HG03432 (cell line): Measurements from ENCODE around the gene GPSM1.

Experiments
- ATAC-seq: cut with Tn5 transposase; IDR thresholded peaks from one replicate; pipeline ENCODE4 v1.9.1; 2021; ENCODE audit warnings: mild to moderate bottlenecking, moderate library complexity; ENCODE audit not compliant: unreplicated experiment

Gene GPSM1

DNA sequence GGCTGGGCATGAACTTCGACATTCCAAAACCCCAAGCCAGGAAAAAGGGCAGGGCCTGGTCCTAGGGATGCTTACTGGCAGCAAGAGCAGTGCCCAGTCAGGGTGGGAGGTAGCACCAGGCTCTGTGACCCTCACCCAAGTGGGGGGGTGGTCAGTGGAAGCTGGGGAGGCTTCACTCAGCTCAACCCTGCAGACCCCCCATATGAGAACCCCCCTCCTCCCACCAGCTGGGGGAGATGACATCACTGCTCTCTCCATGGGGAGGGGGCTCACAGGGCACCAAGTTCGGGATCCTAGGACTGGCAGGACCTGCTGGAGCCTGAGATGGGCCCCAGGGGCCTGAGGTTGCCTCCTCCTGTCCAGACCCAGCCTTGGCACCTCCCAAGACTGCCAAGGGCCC is 31.5 kb downstream of the GPSM1 start:
- ATAC-seq, result no peak

DNA sequence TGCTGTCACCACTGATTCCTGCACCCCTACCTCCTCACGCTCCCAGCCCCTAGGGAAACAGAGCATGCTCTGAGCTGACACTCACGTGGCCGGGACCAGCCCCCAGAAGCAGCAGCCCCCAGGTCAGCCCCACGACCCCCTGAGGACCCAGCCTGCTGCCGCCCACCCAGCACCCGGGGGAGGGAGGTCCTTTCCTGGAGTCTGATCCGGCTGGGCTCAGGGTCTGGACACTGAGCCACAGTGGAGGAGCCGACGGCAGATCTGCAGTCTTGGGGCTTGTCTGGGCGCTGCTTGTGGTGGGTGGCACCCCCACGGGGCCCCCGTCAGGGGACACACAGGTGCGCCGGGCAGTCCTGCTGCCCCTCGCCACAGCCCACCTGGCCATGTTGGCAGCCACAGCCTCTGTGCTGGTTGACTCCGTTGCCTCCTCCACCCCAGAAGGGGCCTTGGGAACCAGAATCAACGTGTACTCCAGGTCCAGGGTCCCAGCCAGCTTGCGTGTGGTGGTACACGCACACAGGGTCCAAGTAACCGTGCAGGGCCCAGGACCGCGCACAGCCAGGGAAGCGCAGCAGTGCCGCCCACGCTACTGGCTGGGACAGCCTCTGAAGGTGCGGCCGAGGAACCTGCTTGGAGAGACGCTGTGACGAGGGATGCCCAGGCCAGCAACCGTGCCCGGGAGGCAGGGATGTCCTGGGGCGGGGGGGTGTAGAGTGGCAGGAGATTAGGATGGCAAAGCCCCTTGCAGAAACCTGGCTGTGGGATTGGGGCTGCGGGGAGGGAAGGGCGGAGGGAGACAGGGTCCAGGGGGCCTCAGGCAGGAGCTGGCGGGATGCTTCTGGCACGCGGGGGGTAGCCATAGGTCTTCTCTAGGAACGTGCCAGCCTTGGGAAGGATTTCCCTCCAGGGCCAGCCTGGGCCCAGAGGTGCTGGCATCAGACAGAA is 32.7 kb downstream of the GPSM1 start:
- no peak for ATAC-seq

DNA sequence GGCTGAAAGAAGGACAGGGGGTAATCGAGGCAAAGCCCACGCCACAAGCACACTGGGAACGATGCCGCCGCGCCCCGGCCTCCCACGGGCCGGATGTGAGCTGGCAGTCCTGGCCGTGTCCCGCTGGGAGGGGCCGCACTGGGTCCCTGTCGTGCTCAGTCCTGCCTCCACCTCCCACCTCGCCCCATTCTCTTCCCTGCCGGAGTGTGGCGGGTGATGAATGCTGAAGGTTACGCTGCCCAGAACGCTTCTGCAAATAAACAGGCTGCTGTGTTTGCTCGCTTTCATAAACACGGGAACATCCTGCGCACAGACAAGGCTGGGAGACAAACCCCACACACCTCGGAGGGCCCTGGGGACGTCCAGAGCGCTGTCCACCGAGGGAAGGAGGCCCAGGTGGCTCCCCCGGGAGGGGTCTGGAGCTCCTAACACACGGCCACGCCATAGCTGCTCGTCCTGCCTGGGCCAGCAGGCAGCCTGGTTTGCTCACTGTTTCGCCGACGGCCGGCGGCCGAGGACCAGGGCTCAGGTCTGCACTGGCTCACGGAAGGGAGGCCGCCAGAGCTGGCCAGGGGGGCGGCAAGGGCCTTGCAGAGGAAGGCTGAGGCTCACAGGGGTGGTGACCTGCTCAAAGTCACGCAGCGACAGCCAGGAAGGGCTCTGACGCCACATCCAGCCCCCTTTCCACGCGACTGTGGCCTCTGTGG is 33.9 kb downstream of the GPSM1 start:
- ATAC-seq, result no peak

DNA sequence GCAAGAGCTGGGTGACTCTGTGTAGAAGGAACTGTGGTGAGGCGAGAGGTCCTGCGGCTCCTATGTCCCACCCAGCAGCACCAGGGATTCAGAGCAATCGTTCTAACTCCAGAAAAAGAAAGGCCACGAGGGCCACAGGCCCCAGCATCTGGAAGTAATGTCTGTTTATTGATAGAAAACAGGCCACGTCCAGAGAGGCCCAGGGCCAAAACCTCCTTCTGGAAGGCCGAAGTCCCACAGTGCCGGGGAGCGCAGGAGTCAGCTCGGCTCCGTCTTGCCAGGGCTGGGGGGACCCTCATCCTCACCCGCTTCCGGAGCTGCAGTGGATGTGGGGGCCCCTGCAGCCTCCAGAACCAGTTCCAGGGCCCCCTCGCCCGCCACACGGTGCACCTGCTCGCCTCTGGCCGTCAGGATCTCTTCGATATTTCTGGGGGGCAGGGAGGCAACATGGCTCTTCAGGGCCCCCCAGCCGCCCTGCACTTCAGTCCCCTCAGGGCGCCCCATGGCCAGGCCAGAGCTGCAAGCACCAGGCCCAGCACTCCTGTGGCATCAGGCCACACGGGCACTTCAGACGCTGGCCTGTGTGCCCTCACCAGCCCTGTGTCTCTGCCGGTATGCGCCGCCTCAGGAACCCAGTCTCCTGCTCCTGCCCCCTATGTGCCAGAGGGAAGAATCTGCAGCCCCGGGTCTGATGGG is 34.6 kb downstream of the GPSM1 start:
- no peak for ATAC-seq

DNA sequence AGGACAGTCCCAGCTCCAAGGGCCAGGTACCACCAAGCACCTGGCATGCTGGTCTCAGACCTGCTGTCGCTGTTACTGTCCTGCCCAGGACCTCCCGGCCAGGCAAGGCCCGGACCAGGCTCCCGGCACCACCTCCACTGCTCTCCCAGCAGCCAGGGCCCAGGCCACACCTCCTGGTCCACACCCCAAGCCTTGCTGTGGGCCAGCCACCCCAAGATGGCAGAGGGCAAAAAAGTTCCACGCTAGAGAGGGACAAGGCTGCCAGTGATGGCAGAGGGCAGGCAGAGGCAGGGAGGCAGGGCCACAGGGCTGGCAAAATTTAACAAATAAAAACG is 35.1 kb downstream of the GPSM1 start:
- ATAC-seq, result no peak

DNA sequence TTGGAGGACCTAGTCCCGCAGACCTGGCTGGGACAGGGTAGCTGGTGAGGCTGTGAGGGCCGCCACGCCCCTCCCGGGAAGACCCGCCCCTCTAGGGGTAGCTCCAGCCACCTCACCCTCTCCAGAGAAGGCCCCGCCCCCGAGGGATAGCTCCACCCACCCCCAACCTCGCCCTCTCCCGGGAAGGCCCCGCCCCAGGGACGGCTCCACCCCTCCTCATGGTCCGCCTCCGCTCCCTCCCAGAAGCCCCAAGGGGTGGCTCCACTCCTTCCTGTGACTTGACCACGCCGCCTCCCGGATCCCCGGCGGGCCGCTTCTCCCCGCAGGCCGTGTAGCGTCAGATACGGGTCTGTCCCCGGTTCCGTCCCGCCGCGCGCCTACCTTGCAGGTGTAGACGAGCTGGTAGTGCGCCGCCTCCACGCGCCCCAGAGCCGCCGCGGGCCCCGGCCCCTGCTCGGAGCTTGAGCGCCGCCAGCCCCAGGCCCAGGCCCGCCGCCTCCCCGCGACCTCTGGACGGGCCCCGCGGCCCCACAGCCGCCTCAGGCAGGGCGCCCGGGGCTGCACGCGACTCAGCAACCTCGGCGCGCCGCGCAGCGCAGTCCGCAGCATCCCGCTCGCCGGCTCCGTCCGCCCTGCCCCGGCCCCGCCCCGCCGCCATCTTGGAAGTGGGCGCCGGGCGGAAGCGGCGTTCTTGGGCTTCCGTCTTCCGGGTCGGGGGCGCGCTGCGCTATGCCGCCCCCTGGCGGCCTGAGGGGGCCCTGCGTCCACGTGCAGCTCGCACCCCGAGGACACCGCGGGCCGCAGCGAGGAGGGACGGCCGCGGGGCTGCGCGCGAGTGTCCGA is 36.0 kb downstream of the GPSM1 start, which contains the start of gene DNLZ:
TSS of gene DNLZ (minus strand) at position 639 of the 843 bp plus-strand sequence. CDS start at position 609, 30 bp downstream.
- ATAC-seq, result peak; percentile 79

DNA sequence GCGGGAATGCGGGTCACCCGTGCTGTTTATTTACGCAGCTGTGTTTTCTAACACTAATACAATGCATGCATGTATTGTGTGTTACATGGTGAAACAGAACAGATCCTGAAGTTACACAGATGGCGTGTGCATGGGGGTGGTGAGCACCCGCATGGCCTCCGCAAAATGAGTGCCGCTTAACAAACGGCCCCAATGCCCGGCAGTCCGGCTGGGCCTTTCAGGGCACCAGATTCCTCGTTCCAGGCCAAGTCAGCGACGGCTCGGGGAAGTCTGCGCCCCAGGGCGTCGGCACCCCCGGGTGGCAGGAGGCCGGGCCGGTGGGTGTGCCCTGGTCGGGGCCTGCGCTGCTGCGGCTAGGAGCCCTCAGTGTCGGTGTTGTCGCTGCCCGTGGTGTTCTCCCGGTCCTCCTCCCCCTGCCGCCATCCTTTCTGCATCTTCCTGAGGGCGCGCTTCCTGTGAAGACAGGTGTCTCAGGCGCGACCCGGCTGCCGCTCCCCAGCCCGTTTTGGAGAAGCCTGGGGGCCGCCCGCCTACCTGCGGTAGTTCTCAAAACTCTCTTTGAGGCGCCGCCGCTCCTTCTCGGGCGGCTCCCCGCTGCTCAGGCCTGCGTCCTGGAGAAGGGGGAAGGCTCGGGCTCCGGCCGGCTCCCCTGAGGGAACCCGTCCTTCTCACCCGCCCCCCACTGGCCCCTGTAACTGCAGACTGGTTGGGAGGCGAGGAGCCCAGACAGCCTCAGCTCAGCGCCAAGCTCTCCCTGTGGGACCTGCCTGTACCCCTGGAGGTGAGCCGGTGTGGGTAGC is 36.8 kb downstream of the GPSM1 start:
- ATAC-seq, result no peak

DNA sequence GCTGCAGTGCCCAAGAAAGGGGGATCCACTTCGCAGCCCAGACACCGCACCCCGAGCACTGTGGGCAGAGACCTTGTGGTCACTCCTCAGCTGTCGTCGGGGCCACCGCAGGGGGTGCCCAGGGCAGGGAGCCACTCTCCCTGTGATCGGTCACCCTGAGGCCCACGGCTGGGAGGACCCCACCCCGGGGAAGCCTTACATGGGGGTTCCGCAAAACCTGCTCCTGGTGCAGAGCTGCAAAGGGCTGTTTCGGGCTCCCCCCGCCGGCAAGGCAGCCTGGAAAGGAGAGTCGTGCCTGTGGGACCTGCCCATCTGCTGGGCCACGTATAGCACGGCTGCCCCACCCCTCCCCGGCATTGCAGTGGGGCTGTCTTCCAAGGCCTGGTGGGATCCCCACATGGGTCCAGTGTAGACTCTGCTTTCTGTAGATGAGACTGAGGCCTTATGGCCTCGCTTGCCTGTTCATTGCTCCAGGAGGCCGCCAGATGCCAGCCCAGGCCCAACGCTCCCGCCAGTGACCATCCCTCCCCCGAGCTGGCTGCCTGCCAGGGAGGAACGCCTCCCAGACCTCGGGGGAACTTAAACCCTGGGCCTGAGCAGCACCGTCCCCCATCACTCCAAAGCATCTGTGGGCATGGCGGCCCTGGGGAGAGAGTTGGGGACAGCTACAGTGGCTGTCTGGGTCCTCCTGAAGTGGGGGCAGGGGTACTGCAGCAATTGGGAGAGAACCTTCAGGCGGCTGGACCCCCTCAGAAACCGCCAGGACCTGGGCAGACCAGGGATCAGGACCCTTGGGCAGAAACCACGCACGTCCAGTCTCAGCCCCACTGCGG is 37.8 kb downstream of the GPSM1 start:
- no peak for ATAC-seq

DNA sequence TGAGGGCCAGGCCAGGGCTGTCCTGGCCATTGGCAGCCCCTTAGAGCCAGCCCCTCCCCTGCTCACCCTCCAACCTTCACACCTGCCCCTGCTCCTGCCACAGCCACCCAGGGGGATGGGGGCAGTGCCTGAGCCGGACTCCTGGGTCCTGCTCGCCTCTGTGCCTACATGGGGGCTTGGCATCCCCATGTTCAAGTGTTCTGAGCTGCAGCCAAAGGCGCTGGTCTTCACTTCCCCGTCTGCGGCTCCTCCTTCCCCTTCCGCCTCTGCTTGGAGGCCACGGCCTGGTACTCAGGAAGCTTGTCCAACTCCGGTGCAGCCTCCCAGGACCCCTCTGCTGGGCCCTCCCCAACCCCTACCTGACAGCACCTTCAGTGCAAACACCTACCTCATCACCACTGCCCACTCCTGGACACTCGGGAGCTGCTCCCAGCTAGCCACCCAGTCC is 38.5 kb downstream of the GPSM1 start:
- ATAC-seq, result no peak

DNA sequence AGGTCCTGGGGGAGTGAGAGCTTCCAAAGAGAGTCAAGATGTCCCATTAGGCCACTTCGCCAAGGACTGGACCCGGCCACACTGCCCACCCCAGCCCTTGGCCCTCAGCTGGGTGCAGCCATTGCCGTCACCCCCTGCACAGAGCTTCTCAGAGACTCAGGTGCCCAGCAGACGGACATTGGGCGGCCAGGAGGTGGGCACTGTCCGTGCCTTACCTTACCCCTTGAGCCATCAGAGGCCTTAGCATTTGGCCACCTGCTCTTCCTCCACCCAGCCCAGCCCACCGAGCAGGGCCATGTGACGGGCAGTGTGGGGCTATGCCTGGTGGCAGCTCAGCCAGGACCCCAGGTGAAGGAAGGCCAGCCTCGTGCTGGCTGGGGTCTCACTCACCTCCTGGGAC is 39.5 kb downstream of the GPSM1 start:
- no peak for ATAC-seq

DNA sequence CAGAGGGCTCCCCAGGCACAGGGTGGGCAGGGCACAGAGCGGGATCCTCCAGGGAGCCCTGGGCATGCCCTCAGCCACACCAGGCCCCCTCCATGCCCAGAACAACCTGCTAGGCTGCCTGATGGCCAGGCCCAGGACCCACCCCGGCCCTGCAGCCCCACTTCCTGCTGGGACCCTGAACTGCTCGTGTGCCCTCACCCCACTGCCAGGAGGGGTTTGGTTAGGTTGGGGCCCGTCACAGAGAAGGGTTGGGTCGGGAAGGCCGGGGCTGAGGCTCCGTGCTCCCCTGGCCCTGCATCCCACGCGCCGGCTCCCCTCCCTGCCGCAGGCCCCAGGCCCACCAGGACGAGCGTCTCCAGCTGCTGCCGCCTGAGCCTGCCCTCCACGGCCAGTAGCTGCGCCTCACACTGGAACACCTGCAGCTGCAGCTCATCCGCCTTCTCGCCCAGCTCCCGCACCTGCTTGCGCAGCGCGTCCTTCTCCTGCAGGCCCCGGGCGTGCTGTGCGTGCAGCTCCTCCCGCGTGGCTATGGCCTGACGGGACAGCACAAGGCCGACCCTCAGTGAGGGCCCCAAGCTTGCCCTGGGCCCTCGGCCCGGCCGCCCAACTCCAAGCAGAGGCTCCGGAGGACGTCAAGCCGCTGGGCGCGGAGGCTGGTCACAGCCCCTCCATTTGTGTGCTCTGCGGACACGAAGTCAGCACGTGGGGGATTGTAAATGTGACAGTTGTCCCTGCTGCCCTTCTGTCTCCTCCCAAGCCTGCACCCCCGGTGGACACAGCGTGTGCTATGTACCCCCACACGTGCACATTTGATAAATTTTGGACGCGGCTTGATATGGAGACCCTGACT is 40.2 kb downstream of the GPSM1 start:
- no peak for ATAC-seq

DNA sequence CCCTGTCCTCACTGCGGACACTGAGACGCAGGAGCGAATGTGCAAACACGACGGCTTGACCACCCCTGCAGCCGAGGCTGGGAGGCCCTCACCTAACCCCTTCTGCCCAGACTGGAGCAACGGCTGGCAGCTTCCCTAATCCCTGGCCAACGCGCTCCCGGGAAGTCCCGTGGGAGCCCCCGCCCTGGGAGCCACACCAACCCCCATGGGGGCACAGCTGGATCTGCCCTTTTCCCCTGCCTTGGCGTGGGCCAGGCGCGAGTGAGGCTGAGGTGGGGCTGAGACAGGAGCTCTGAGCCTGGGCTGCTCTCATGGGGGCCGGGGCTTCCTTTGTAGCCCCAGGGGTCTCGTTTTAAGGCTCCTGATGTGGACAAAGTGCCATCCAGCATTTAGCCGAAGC is 40.9 kb downstream of the GPSM1 start:
- no peak for ATAC-seq

DNA sequence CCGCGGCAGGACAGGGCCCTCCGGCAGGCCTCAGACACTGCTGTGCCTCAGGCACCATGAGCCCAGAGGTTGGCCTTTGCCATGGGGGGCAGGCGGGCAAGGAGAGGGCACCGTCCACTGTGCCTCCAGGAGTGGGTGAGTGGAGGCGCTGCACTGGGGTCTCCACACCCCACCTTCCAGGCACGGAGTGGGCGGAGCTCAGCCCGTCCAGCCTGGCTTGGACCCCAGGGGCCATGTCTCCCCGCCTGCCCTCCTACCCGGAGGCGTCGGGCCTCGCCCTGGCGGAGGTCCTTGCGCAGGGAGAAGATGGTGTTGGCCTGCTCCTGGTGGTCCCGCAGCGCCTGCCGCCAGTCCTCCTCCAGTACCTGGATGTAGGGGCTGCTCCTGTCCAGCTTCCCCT is 42.7 kb downstream of the GPSM1 start:
- ATAC-seq, result no peak

DNA sequence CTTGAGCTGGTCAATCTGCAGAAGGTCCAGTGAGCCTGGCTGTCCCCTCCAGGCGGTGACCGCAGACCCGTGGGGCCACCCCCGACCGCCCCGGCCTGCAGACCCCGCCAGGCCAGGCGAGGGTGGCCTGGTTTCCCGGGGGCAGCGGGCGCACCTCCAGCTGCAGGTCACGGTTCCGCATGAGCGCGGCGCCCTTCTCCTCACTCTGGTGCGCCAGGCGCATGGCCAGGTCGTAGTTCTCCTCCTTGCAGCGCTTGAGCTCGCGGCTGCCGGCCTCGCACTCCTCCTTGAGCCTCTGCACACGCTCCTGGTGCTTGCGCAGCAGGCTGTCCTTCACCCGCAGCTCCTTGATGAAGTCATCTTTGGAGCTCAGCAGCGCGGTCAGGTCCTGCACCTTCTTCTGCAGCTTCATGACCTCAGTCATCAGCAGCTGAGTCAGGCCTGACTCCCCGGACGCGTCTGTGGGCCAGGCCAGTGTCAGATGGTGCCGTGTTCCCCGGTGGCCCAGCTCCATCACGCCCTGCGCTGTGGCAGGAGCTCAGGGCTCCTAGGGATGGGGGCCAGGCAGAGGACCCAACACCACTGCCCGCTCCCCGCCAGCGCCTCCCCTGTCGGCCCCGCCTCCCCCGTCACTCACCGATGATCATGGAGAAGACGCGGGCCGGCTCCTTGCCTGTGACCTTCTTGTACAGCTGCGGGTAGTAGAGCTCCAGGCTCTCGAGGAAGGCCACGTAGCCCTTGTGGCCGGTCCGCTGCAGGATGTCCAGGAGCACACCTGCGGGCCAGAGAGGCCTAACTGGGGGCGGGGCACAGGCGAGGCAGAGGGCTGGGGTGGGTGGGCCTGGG is 43.6 kb downstream of the GPSM1 start:
- ATAC-seq, result no peak

DNA sequence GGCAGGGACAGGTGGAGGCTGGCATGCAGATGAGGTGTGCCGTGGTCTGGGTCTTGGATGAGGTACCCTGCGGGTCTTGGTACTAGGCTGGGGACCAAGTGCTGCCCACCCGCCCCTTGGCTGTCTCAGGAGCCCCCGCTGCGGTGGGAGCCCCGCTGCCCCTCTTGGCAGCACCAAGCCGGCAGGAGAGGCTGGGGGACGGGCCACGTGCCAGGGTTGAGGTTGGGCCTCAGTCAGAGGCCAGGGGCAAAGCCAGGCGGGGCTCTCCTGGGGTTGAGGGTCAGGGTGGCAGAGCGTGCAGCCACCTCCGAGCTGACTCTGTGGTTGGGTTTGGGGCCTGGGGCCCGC is 44.2 kb downstream of the GPSM1 start:
- ATAC-seq, result no peak

DNA sequence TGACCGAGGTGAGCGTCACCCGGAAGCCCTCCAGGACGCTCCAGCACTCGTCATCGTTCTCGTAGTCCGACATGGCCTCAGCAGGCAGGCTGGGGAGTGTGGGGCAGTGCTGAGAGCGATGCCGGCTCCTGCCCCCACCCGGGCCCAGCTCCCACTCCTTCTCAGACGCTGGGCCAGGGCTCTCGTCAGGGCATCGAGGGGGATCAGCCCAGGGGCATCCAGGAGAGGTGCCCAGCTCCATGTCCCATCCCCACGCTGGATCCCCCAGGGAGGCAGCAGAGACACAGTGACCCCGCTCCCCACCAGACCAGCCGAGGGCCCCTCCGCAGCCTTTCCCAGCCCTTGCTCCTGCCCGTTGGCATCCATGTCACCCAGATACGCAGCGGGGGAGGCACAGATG is 44.7 kb downstream of the GPSM1 start:
- ATAC-seq, result no peak

DNA sequence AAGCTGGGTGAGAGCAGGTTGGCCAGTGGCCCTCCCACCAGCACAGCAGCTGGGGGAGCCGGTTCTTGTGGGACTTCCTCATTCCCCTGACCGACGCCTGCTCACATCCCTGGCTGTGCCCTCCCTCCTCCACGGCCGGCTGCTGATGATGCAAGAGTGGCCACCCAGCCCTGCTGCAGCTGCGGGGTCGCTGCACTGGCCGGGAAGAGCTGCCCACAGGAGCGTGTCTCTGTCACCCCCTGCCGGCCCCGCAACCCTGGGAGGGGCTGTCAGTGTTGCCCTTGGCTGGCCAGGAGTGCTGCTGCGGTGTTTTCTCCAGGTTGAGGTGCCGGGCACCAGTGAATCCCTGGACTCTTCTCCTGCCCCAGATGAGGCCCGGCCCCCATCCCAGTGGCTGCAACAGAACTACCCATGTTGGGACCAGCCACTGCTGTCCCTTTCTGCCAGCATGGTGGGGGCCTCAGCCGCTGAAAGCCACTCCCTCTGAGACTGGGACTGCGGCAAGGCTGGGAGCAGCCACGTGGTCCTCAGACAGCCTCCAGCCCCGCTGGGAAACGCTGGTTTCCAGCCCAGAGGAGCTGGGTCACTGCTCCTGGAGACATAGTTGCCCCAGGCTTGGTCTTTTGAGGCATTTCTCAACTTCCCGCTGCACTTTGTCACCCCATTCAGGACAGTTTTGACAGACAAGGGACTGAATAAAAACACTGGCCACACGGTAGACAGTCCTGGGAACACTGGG is 45.4 kb downstream of the GPSM1 start:
- ATAC-seq, result no peak
